WTC11 (cell line): ENCODE measurements around the gene ASB11.

Source experiments
- E2F5 ChIP-seq: sonication (generic); formaldehyde crosslinking; IDR thresholded peaks from 2 replicates; pipeline ENCODE4 v1.8.1; 2022; ENCODE audit warnings: mild to moderate bottlenecking, moderate library complexity, missing genetic modification reagents
- ETV6 ChIP-seq: sonication (generic); formaldehyde crosslinking; IDR thresholded peaks from 2 replicates; pipeline ENCODE4 v1.8.1; 2022; ENCODE audit warnings: mild to moderate bottlenecking, missing genetic modification reagents
- TF ChIP-seq, protein P1 (sequence below): fragments of 200-600 bp; IDR thresholded peaks from 2 replicates; pipeline ENCODE4 v1.8.0; 2022; ENCODE audit warnings: antibody characterized with exemption

DNA sequence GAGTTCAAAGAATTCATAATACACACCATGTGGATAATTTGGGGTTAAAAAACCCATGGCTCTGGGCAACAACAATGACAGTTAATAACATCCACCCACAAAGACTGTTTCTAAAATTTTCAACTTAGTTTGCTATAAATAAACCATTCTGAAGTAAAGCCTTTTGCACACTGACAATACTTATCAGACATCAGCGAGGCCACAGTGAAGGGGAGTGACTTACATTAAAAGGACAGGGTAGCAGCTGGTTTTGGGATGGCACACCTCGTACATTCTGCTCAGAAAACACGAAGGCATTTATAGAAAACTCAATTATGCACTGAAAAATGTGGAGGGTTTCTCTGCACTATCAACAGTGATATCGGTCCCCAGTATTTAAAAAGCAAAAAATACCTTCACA lies 4.9 kb upstream of the ASB11 start:
- no peak for TF ChIP-seq E2F5 (CRISPR knock-in tag)
- TF ChIP-seq ETV6 (CRISPR knock-in tag), result no peak
- TF ChIP-seq, protein P1, sequence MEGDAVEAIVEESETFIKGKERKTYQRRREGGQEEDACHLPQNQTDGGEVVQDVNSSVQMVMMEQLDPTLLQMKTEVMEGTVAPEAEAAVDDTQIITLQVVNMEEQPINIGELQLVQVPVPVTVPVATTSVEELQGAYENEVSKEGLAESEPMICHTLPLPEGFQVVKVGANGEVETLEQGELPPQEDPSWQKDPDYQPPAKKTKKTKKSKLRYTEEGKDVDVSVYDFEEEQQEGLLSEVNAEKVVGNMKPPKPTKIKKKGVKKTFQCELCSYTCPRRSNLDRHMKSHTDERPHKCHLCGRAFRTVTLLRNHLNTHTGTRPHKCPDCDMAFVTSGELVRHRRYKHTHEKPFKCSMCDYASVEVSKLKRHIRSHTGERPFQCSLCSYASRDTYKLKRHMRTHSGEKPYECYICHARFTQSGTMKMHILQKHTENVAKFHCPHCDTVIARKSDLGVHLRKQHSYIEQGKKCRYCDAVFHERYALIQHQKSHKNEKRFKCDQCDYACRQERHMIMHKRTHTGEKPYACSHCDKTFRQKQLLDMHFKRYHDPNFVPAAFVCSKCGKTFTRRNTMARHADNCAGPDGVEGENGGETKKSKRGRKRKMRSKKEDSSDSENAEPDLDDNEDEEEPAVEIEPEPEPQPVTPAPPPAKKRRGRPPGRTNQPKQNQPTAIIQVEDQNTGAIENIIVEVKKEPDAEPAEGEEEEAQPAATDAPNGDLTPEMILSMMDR, result no peak
